Sigmoid colon (tissue), 7 donors: ENCODE measurements around the gene USB1. TPM values are rescaled to one million over a fixed set of nuclear protein-coding genes. Genes with fewer than 3 reads are reported as not detected.

Experiments used
- DNase-seq: peaks from one replicate; pipeline ENCODE4 v3.0.0-alpha.2; 2019
- H3K27ac ChIP-seq, 4 donors: fragments of 200-600 bp; sonication (generic); one replicate each; pipeline ENCODE4 v1.5.1; 2016 to 2019; ENCODE audit warnings: mild to moderate bottlenecking in 1 of 4
- H3K27me3 ChIP-seq, 3 donors: fragments of 200-600 bp; sonication (generic); one replicate each; pipeline ENCODE4 v1.5.1; 2019; ENCODE audit warnings: mild to moderate bottlenecking in 1 of 3
- H3K36me3 ChIP-seq, 4 donors: fragments of 200-600 bp; sonication (generic); one replicate each; pipeline ENCODE4 v1.5.1; 2016 to 2019
- H3K4me1 ChIP-seq, 4 donors: fragments of 200-600 bp; sonication (generic); one replicate each; pipeline ENCODE4 v1.5.1; 2017 to 2019
- H3K4me3 ChIP-seq, 4 donors: fragments of 200-600 bp; sonication (generic); one replicate each; pipeline ENCODE4 v1.5.1; 2017 to 2019; ENCODE audit warnings: mild to moderate bottlenecking in 2 of 4, moderate library complexity in 1 of 4
- H3K9me3 ChIP-seq, 4 donors: fragments of 200-600 bp in 3 of 4; sonication (generic) in 3 of 4; one replicate each; pipeline versions ENCODE4 v1.5.1 to v1.6.1; 2013 to 2019
- CTCF ChIP-seq, 4 experiments: fragments of 450-650 bp in 3 of 4; fragments of 200-600 bp in 1 of 4; IDR thresholded peaks; one replicate each; pipeline ENCODE4 v1.5.1; 2016 to 2019; ENCODE audit warnings: antibody characterized with exemption in 4 of 4, mild to moderate bottlenecking in 3 of 4, moderate library complexity in 2 of 4
- EP300 ChIP-seq, 4 donors: sonication (generic); formaldehyde crosslinking; IDR thresholded peaks; one replicate each; pipeline ENCODE4 v1.6.1; 2017; ENCODE audit warnings: antibody characterized with exemption in 4 of 4
- POLR2A ChIP-seq, 2 donors: fragments of 450-650 bp; IDR thresholded peaks; one replicate each; pipeline ENCODE4 v1.6.1; 2016; ENCODE audit warnings: antibody characterized with exemption in 2 of 2, mild to moderate bottlenecking in 2 of 2, moderate library complexity in 2 of 2
- POLR2AphosphoS5 ChIP-seq, 4 donors: sonication (generic); formaldehyde crosslinking; IDR thresholded peaks; one replicate each; pipeline ENCODE4 v1.6.1; 2017; ENCODE audit warnings: antibody characterized with exemption in 4 of 4
- WGBS, 2 donors: extraction: QIAGEN DNeasy Blood & Tissue Kit; methylation state at CpG; one replicate each; pipeline ENCODE4 v1.1.7; 2013; 5-methylcytosine and 5-hydroxymethylcytosine counted together
- intact Hi-C: fragments of 100-400 bp; cut with DNase I; formaldehyde crosslinking; loops from one replicate; pipeline ENCODE4 v1.15.1; 2023
- polyA plus RNA-seq, 3 donors: library from polyadenylated mRNA; stranded (reverse); fragments of 200-250 nt; gene quantifications; one replicate each; pipeline ENCODE4 v1.2.3, GENCODE V29; 2013
- total RNA-seq, 4 donors: library from RNA; depleted of rRNA; stranded (reverse); fragments of >200 nt; gene quantifications; one replicate each; pipeline ENCODE4 v1.1.0, GENCODE V29; 2016
- donor health status: healthy with polysubstance abuse.
- donor health status: Bipolar disorder and iron deficiency.
- donor health status: healthy.

Gene USB1
- total and polyA plus RNA-seq, 7 donors, result 19.9 to 44.9 (median 36.6) TPM

- Histone ChIP-seq H3K27ac (peak within 1 kb of the TSS; percentile 86 to 91 (median 89)), H3K4me3 (peak within 1 kb of the TSS; percentile 51 to 89 (median 70)), H3K9me3 (no peaks in the 10 kb centered on the region), H3K4me1 (peaks cover 1 to 74% (median 64%) of the 10 kb centered on the region in 4 donors), H3K36me3 (no peaks in the 10 kb centered on the region), H3K27me3 (no peaks in the 10 kb centered on the region)
- WGBS, 2 donors, result 0% methylated on average over 90 of the region's 90 CpGs
- intact Hi-C loops, result loop anchor here (2.0 to 10.0 kb wide), 3 partner anchors 103 to 369 kb away; partner anchors contain the start of genes CFAP20, CSNK2A2 and GINS3
- no peak for TF ChIP-seq EP300 (IDR thresholded peaks at IDR 0.05)
- TF ChIP-seq POLR2AphosphoS5 (IDR thresholded peaks at IDR 0.05), result peak in 2 of 4 donors; percentile 12 to 49
- DNase-seq, result peak; percentile 80
These were observed 24.3 kb downstream of the USB1 start, which contains the start of gene MMP15 for GRCh38 chr16:58025351-58026138. Gene MMP15, plus strand, starts transcription at chr16:58025754. Its CDS starts 597 bp downstream, at chr16:58026351.

GRCh38 chr16:58026139-58026704, 25.0 kb downstream of the USB1 start:
- Histone ChIP-seq H3K4me3 (peak overlapping the region; percentile 51 to 89 (median 70)), H3K36me3 (no peaks in the 10 kb centered on the region), H3K27me3 (no peaks in the 10 kb centered on the region), H3K9me3 (no peaks in the 10 kb centered on the region), H3K27ac (peak overlapping the region; percentile 86 to 91 (median 89)), H3K4me1 (peaks cover 1 to 69% (median 59%) of the 10 kb centered on the region in 4 donors)
- peak; percentile 78 for DNase-seq
- 0 to 1% methylated on average over 65 of the region's 65 CpGs for WGBS, 2 donors
- intact Hi-C loops, result loop anchor here (2.0 to 10.0 kb wide), 3 partner anchors 103 to 369 kb away; partner anchors contain the start of genes CFAP20, CSNK2A2 and GINS3
- no peak for TF ChIP-seq POLR2A (IDR thresholded peaks at IDR 0.05)
- TF ChIP-seq CTCF (IDR thresholded peaks at IDR 0.05), result no peak
- no peak for TF ChIP-seq POLR2AphosphoS5 (IDR thresholded peaks at IDR 0.05)
- no peak for TF ChIP-seq EP300 (IDR thresholded peaks at IDR 0.05)

- 1 to 2% methylated on average over 38 of the region's 38 CpGs for WGBS, 2 donors
- Histone ChIP-seq H3K4me1 (peaks cover 1 to 67% (median 58%) of the 10 kb centered on the region in 4 donors), H3K36me3 (no peaks in the 10 kb centered on the region), H3K27me3 (no peaks in the 10 kb centered on the region), H3K9me3 (no peaks in the 10 kb centered on the region), H3K27ac (peak overlapping the region; percentile 86 to 91 (median 89)), H3K4me3 (peak overlapping the region; percentile 51 to 89 (median 70))
- no peak for DNase-seq
- intact Hi-C loops, result loop anchor here (2.0 to 10.0 kb wide), 3 partner anchors 102 to 368 kb away; partner anchors contain the start of genes CFAP20, CSNK2A2 and GINS3
- TF ChIP-seq POLR2AphosphoS5 (IDR thresholded peaks at IDR 0.05) (no peak), EP300 (IDR thresholded peaks at IDR 0.05) (no peak), CTCF (IDR thresholded peaks at IDR 0.05) (no peak), POLR2A (IDR thresholded peaks at IDR 0.05) (no peak)
These were observed 25.5 kb downstream of the USB1 start for GRCh38 chr16:58026705-58027160.

GRCh38 chr16:58027161-58027915, 26.1 kb downstream of the USB1 start:
- Histone ChIP-seq H3K4me1 (peaks cover 1 to 62% (median 52%) of the 10 kb centered on the region in 4 donors), H3K27ac (peak overlapping the region; percentile 86 to 91 (median 89)), H3K36me3 (no peaks in the 10 kb centered on the region), H3K27me3 (no peaks in the 10 kb centered on the region), H3K4me3 (peak overlapping the region; percentile 51 to 89 (median 70)), H3K9me3 (no peaks in the 10 kb centered on the region)
- DNase-seq, result no peak
- TF ChIP-seq EP300 (IDR thresholded peaks at IDR 0.05) (no peak), CTCF (IDR thresholded peaks at IDR 0.05) (no peak), POLR2AphosphoS5 (IDR thresholded peaks at IDR 0.05) (peak in 1 of 4 donors; percentile 10), POLR2A (IDR thresholded peaks at IDR 0.05) (peak in 1 of 2 donors; percentile 33)
- WGBS, 2 donors, result 3 to 18% methylated on average over 43 of the region's 43 CpGs
- intact Hi-C loops, result loop anchor here (2.0 to 10.0 kb wide), 3 partner anchors 101 to 367 kb away; partner anchors contain the start of genes CFAP20, CSNK2A2 and GINS3
